Natural killer cell (primary cell): ENCODE measurements around the gene XIRP1. TPM values are rescaled to one million over a fixed set of nuclear protein-coding genes. Genes with fewer than 3 reads are reported as not detected.

Experiments used
- ATAC-seq, 3 donors: fragments of 150-1000 bp in 2 of 3; fragments of 200-7000 bp in 1 of 3; cut with Tn5 transposase; 1 replicate in 1 of 3; 2 replicates in 2 of 3; pipeline ENCODE4 v1.10.0; 2021; ENCODE audit warnings: mild to moderate bottlenecking in 2 of 3, moderate library complexity in 2 of 3
- DNase-seq, 2 donors: peaks; one replicate each; pipeline versions ENCODE4 v3.0.0 to v3.0.0-alpha.2; 2013 to 2021; ENCODE audit warnings: mixed read lengths in 1 of 2
- H3K27ac ChIP-seq: one replicate; pipeline ENCODE4 v1.5.1; 2013; ENCODE audit warnings: mild to moderate bottlenecking, low read length
- H3K27me3 ChIP-seq: one replicate; pipeline ENCODE4 v1.6.1; 2013; ENCODE audit warnings: low read length; ENCODE audit not compliant: control insufficient read depth, insufficient read depth
- H3K36me3 ChIP-seq: one replicate; pipeline ENCODE4 v1.6.1; 2013; ENCODE audit warnings: low read length; ENCODE audit not compliant: control insufficient read depth, insufficient read depth
- H3K4me1 ChIP-seq: one replicate; pipeline ENCODE4 v1.6.1; 2013; ENCODE audit warnings: low read length; ENCODE audit not compliant: control insufficient read depth, insufficient read depth
- H3K4me3 ChIP-seq: one replicate; pipeline ENCODE4 v1.5.1; 2013; ENCODE audit warnings: low read length
- H3K9me3 ChIP-seq: one replicate; pipeline ENCODE4 v1.6.1; 2013; ENCODE audit warnings: low read length; ENCODE audit not compliant: control insufficient read depth, insufficient read depth
- H3K27ac Mint-ChIP-seq, 2 donors: one replicate each; pipeline ENCODE4 v1.8.0; 2022; ENCODE audit warnings: mild to moderate bottlenecking in 2 of 2, mixed read lengths in 2 of 2, moderate library complexity in 1 of 2
- H3K27me3 Mint-ChIP-seq, 2 donors: one replicate each; pipeline ENCODE4 v1.8.0; 2022; ENCODE audit warnings: low read depth in 2 of 2, mixed read lengths in 2 of 2
- H3K36me3 Mint-ChIP-seq: one replicate; pipeline ENCODE4 v1.8.0; 2022; ENCODE audit warnings: mixed read lengths
- H3K4me1 Mint-ChIP-seq, 2 donors: one replicate each; pipeline ENCODE4 v1.8.0; 2022; ENCODE audit warnings: mixed read lengths in 2 of 2
- H3K4me3 Mint-ChIP-seq: one replicate; pipeline ENCODE4 v1.8.0; 2022; ENCODE audit warnings: mild to moderate bottlenecking, moderate library complexity, mixed read lengths
- H3K9me3 Mint-ChIP-seq, 2 donors: one replicate each; pipeline ENCODE4 v1.8.0; 2022; ENCODE audit warnings: mixed read lengths in 2 of 2
- CTCF ChIP-seq: fragments of 200-600 bp; IDR thresholded peaks from one replicate; pipeline ENCODE4 v1.8.0; 2022; ENCODE audit warnings: antibody characterized with exemption
- WGBS: methylation state at CpG from one replicate; pipeline ENCODE4 v1.1.7; 2013; ENCODE audit warnings: missing lambda C conversion rate; ENCODE audit not compliant: insufficient coverage; 5-methylcytosine and 5-hydroxymethylcytosine counted together
- intact Hi-C: fragments of 100-400 bp; cut with micrococcal nuclease; formaldehyde crosslinking; loops from one replicate; pipeline ENCODE4 v1.14.2; 2022
- total RNA-seq, 4 donors: library from RNA; stranded (reverse); fragments of 120-200 nt in 1 of 4; gene quantifications; one replicate each; pipeline versions ENCODE4 v1.2.3 to v1.2.4, GENCODE V29; 2013 to 2022

XIRP1 gene
- total RNA-seq, 3 donors from 2014 or later (not counting 1 experiment from before 2014, with no cell fraction given), result 0.14 to 0.40 (median 0.24) TPM

GRCh38 chr3:39226106-39226741 lies 33.8 kb upstream of the XIRP1 start:
- no peak overlapping the region for H3K4me3 ChIP-seq
- H3K4me1 Mint-ChIP-seq, result peaks cover 60 to 71% of the 10 kb centered on the region in 2 donors
- H3K4me3 Mint-ChIP-seq, result peak overlapping the region; percentile 64
- TF ChIP-seq CTCF, result no peak
- intact Hi-C loops, result no loop called here
- H3K9me3 ChIP-seq, result no peaks in the 10 kb centered on the region
- peak overlapping the region; percentile 85 to 86 for H3K27ac Mint-ChIP-seq
- no peak for DNase-seq
- H3K36me3 ChIP-seq, result no peaks in the 10 kb centered on the region
- H3K27ac ChIP-seq, result peak overlapping the region; percentile 22
- no peaks in the 10 kb centered on the region for H3K36me3 Mint-ChIP-seq
- WGBS, result 7% methylated on average over 3 of the region's 3 CpGs
- no peaks in the 10 kb centered on the region for H3K27me3 ChIP-seq
- no peaks in the 10 kb centered on the region for H3K27me3 Mint-ChIP-seq
- H3K9me3 Mint-ChIP-seq, result peaks cover 2 to 4% of the 10 kb centered on the region in 2 donors
- ATAC-seq, result peak in 2 of 3 donors; percentile 32 to 52
- peaks cover 18% of the 10 kb centered on the region for H3K4me1 ChIP-seq

- peaks cover 2 to 4% of the 10 kb centered on the region in 2 donors for H3K9me3 Mint-ChIP-seq
- peak overlapping the region; percentile 86 to 89 for H3K27ac Mint-ChIP-seq
- H3K4me1 Mint-ChIP-seq, result peaks cover 68 to 75% of the 10 kb centered on the region in 2 donors
- no peaks in the 10 kb centered on the region for H3K36me3 Mint-ChIP-seq
- no peaks in the 10 kb centered on the region for H3K27me3 Mint-ChIP-seq
- 98% methylated on average over 2 of the region's 2 CpGs for WGBS
- TF ChIP-seq CTCF, result no peak
- no peaks in the 10 kb centered on the region for H3K36me3 ChIP-seq
- H3K4me3 Mint-ChIP-seq, result peak overlapping the region; percentile 4
- no peaks in the 10 kb centered on the region for H3K9me3 ChIP-seq
- no peaks in the 10 kb centered on the region for H3K27me3 ChIP-seq
- H3K4me3 ChIP-seq, result no peak overlapping the region
- ATAC-seq (no peak), DNase-seq (no peak)
- intact Hi-C loops, result no loop called here
- H3K27ac ChIP-seq, result no peak overlapping the region
- H3K4me1 ChIP-seq, result peaks cover 32% of the 10 kb centered on the region
Observed at GRCh38 chr3:39224288-39224687, 31.9 kb upstream of the XIRP1 start.

- Histone ChIP-seq H3K9me3 (no peaks in the 10 kb centered on the region), H3K36me3 (no peaks in the 10 kb centered on the region), H3K27ac (peak overlapping the region; percentile 47), H3K4me1 (peaks cover 32% of the 10 kb centered on the region), H3K4me3 (no peak overlapping the region), H3K27me3 (no peaks in the 10 kb centered on the region)
- Mint-ChIP-seq H3K4me1 (peaks cover 73 to 79% of the 10 kb centered on the region in 2 donors), H3K4me3 (peak overlapping the region; percentile 89), H3K27ac (peak overlapping the region; percentile 86 to 89), H3K27me3 (no peaks in the 10 kb centered on the region), H3K9me3 (peaks cover 2 to 4% of the 10 kb centered on the region in 2 donors), H3K36me3 (no peaks in the 10 kb centered on the region)
- DNase-seq (no peak), ATAC-seq (peak; percentile 45 to 69 (median 63))
- no peak for TF ChIP-seq CTCF
- intact Hi-C loops, result loop anchor here (1.0 to 2.0 kb wide), 4 partner anchors 11 to 56 kb away; no protein-coding TSS in a partner anchor
- WGBS, result 56% methylated on average over 1 of the region's 2 CpGs
Observed at GRCh38 chr3:39222939-39223338, 30.5 kb upstream of the XIRP1 start.
